ENCODE data around the gene FPR2.

DNA sequence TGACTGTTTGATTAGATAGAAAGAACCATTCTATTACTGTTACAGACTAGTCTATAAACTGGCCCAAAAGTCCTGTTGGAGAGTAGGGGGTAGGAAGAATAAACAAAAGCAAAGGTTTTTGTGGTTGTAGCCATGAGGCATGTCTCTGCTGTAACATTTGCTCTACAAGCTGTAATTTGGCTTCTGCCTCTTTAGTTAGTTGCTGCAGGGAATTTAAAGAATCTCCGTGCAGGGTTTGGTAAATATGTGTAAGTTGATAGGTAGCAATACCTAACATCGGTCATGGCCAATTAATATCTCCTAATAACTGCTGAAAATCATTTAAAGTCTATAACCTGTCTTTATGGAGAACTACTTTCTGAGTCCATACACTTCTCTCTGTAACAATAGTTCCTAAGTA lies 46.9 kb downstream of the FPR2 start:
- TF ChIP-seq, protein P1, sequence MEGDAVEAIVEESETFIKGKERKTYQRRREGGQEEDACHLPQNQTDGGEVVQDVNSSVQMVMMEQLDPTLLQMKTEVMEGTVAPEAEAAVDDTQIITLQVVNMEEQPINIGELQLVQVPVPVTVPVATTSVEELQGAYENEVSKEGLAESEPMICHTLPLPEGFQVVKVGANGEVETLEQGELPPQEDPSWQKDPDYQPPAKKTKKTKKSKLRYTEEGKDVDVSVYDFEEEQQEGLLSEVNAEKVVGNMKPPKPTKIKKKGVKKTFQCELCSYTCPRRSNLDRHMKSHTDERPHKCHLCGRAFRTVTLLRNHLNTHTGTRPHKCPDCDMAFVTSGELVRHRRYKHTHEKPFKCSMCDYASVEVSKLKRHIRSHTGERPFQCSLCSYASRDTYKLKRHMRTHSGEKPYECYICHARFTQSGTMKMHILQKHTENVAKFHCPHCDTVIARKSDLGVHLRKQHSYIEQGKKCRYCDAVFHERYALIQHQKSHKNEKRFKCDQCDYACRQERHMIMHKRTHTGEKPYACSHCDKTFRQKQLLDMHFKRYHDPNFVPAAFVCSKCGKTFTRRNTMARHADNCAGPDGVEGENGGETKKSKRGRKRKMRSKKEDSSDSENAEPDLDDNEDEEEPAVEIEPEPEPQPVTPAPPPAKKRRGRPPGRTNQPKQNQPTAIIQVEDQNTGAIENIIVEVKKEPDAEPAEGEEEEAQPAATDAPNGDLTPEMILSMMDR (IDR thresholded peaks at IDR 0.05; ENCODE audit: low read length): no peak
- no peak for TF ChIP-seq EZH2phosphoT487 (IDR thresholded peaks at IDR 0.05; ENCODE audit: low read length)
